Loucy (cell line): ENCODE results near the gene RAB6B.

ENCODE experiments used
- CTCF ChIP-seq: fragments of 200-600 bp; sonication (generic); conservative IDR thresholded peaks from 2 replicates; pipeline ENCODE4 v1.5.1; 2014; ENCODE audit warnings: mild to moderate bottlenecking, antibody characterized with exemption, low read length
- EZH2phosphoT487 ChIP-seq: fragments of 200-600 bp; IDR thresholded peaks from 2 replicates; pipeline ENCODE4 v1.6.1; 2018; ENCODE audit warnings: antibody characterized with exemption, mild to moderate bottlenecking, moderate library complexity, borderline replicate concordance

- TF ChIP-seq CTCF (no peak), EZH2phosphoT487 (no peak)
These were observed 4.6 kb downstream of the RAB6B start for GRCh38 chr3:133890972-133891644.
